HepG2 (cell line): ENCODE results near the gene AGBL3. TPM values are rescaled to one million over a fixed set of nuclear protein-coding genes. Genes with fewer than 3 reads are reported as not detected.

Experiments used
- ATAC-seq: fragments of 200-7000 bp; cut with Tn5 transposase; 3 replicates; pipeline ENCODE4 v1.9.1; 2020; ENCODE audit warnings: mild to moderate bottlenecking, moderate library complexity
- BruUV-seq: library from RNA; stranded (reverse); fragments of 400-500 nt; replicated peaks from 2 replicates; lab custom pipeline; 2021; lab: Mats Ljungman, UMichigan
- CTCF ChIA-PET: fragments of 300-600 bp; formaldehyde crosslinking; extraction: SDS; loops from one replicate; lab custom pipeline; 2021; ENCODE audit warnings: low total read pairs, inconsistent platforms, low intra/inter-chr PET ratio; lab: Yijun Ruan, JAX
- POLR2A ChIA-PET: fragments of 350-600 bp; sonication (Branson Sonifier 250); formaldehyde crosslinking; loops from one replicate; lab custom pipeline; 2020; ENCODE audit warnings: antibody characterized with exemption, inconsistent platforms; lab: Yijun Ruan, JAX
- DNase-seq: peaks from one replicate; pipeline ENCODE4 v3.0.0-alpha.2; 2015; ENCODE audit warnings: low spot score
- FAIRE-seq: peaks from 3 replicates; lab custom pipeline; 2011; peaks lifted over from hg19 to GRCh38; lab: Jason Lieb, UNC
- H2AFZ ChIP-seq: one replicate; pipeline ENCODE4 v1.6.1; 2011; ENCODE audit warnings: low read length, inconsistent platforms
- H3K27ac ChIP-seq: fragments of 300-600 bp; 3 replicates; pipeline ENCODE4 v1.8.0; 2011; ENCODE audit warnings: mixed run types, mild to moderate bottlenecking, mixed read lengths, low read length, inconsistent platforms; ENCODE audit not compliant: insufficient read depth; ENCODE audit errors: extremely low read length
- H3K27me3 ChIP-seq, 2 experiments: fragments of 200-600 bp in 1 of 2; 2 replicates in 1 of 2; 3 replicates in 1 of 2; pipeline versions ENCODE4 v1.6.0 to v1.8.0; 2011; ENCODE audit warnings: low read length in 2 of 2, mild to moderate bottlenecking in 2 of 2, moderate library complexity in 2 of 2, inconsistent platforms in 1 of 2; ENCODE audit not compliant: insufficient read depth in 2 of 2, control insufficient read depth in 1 of 2
- H3K36me3 ChIP-seq, 2 experiments: fragments of 200-600 bp in 1 of 2; replicated peaks in 1 of 2; 2 replicates in 1 of 2; 3 replicates in 1 of 2; pipeline versions ENCODE4 v1.5.1 to v1.8.0; 2011; ENCODE audit warnings: low read length in 2 of 2, inconsistent platforms in 1 of 2; ENCODE audit not compliant: insufficient read depth in 2 of 2, control insufficient read depth in 1 of 2
- H3K4me1 ChIP-seq: 2 replicates; pipeline ENCODE4 v1.5.1; 2012; ENCODE audit warnings: low read length, inconsistent platforms; ENCODE audit not compliant: insufficient read depth
- H3K4me2 ChIP-seq: 2 replicates; pipeline ENCODE4 v1.6.0; 2011; ENCODE audit warnings: low read depth, low read length, inconsistent platforms
- H3K4me3 ChIP-seq, 3 experiments: fragments of 200-600 bp in 1 of 3; sonication (generic), shearing (Covaris generic) in 1 of 3; replicated peaks in 1 of 3; 2 replicates each; pipeline ENCODE4 v1.5.1; 2011 to 2016; ENCODE audit warnings: low read length in 3 of 3, inconsistent platforms in 2 of 3, low read depth in 2 of 3, mild to moderate bottlenecking in 2 of 3, control low read depth in 1 of 3, mixed read lengths in 1 of 3; ENCODE audit not compliant: insufficient read depth in 1 of 3
- H3K79me2 ChIP-seq: one replicate; pipeline ENCODE4 v1.6.1; 2011; ENCODE audit warnings: low read length, inconsistent platforms; ENCODE audit not compliant: insufficient read depth
- H3K9ac ChIP-seq: 2 replicates; pipeline ENCODE4 v1.6.0; 2011; ENCODE audit warnings: mild to moderate bottlenecking, low read depth, low read length, inconsistent platforms; ENCODE audit not compliant: insufficient read depth
- H3K9me3 ChIP-seq: 2 replicates; pipeline ENCODE4 v1.5.1; 2012; ENCODE audit warnings: mild to moderate bottlenecking, low read length
- H4K20me1 ChIP-seq: 2 replicates; pipeline ENCODE4 v1.6.0; 2011; ENCODE audit warnings: inconsistent platforms, mild to moderate bottlenecking, low read length, moderate library complexity; ENCODE audit not compliant: insufficient read depth
- POLR2A ChIP-seq, 2 experiments: IDR thresholded peaks; 2 replicates each; pipeline ENCODE4 v1.6.1; 2011; ENCODE audit warnings: low read depth in 2 of 2, low read length in 2 of 2, mild to moderate bottlenecking in 1 of 2, moderate library complexity in 1 of 2; ENCODE audit not compliant: insufficient read depth in 1 of 2
- POLR2G ChIP-seq: fragments of 200-400 bp; formaldehyde crosslinking; IDR thresholded peaks from 2 replicates; pipeline ENCODE4 v1.6.1; 2018; ENCODE audit warnings: mild to moderate bottlenecking, low read depth, low read length, moderate library complexity
- ZC3H13 ChIP-seq: sonication (generic); formaldehyde crosslinking; IDR thresholded peaks from 2 replicates; pipeline ENCODE4 v1.8.1; 2023; ENCODE audit warnings: mild to moderate bottlenecking, missing genetic modification reagents, moderate library complexity
- ZFX ChIP-seq: sonication (generic); formaldehyde crosslinking; IDR thresholded peaks from 2 replicates; pipeline ENCODE4 v1.4.0; 2020; ENCODE audit warnings: mild to moderate bottlenecking, low read depth, missing genetic modification reagents, moderate library complexity
- ZNF12 ChIP-seq: sonication (generic); formaldehyde crosslinking; IDR thresholded peaks from 2 replicates; pipeline ENCODE4 v1.5.0; 2020; ENCODE audit warnings: missing genetic modification reagents
- ZNF530 ChIP-seq: sonication (generic); formaldehyde crosslinking; IDR thresholded peaks from 2 replicates; pipeline ENCODE4 v1.5.0; 2020; ENCODE audit warnings: low read depth, mild to moderate bottlenecking, missing genetic modification reagents
- ZNF558 ChIP-seq: sonication (generic); formaldehyde crosslinking; IDR thresholded peaks from 2 replicates; pipeline ENCODE4 v1.9.0; 2022; ENCODE audit warnings: mild to moderate bottlenecking, missing genetic modification reagents, borderline replicate concordance
- ZZZ3 ChIP-seq: sonication (generic); formaldehyde crosslinking; IDR thresholded peaks from 2 replicates; pipeline ENCODE4 v1.4.0; 2020; ENCODE audit warnings: missing genetic modification reagents, mild to moderate bottlenecking, borderline replicate concordance
- WGBS: methylation state at CpG from one replicate; pipeline ENCODE4 v1.1.6; 2017; ENCODE audit warnings: low lambda C conversion rate; 5-methylcytosine and 5-hydroxymethylcytosine counted together
- in situ Hi-C: cut with HindIII; loops from 2 replicates; pipeline ENCODE4 v1.10.0; 2017; ENCODE audit warnings: low pct_unique_long_range_greater_than_20kb; ENCODE audit not compliant: extremely low pct_ligation_motif_present
- intact Hi-C: fragments of 100-400 bp; cut with micrococcal nuclease; formaldehyde crosslinking; loops from one replicate; pipeline ENCODE4 v1.10.0; 2022; ENCODE audit not compliant: unreplicated experiment
- polyA plus RNA-seq, 8 experiments: library from polyadenylated mRNA; depleted of rRNA in 3 of 8; stranded (reverse) in 7 of 8; unstranded in 1 of 8; fragments of >200 nt; fragmentation: Illumina TruSeq in 4 of 8; extraction: Trizol in 4 of 8; gene quantifications; 2 replicates each; pipeline versions ENCODE4 v1.2.1 to v1.2.3, GENCODE V29; 2011 to 2016; ENCODE audit warnings: low read depth in 4 of 8, missing spikeins in 1 of 8, mixed read lengths in 1 of 8; ENCODE audit not compliant: insufficient read depth in 1 of 8
- total RNA-seq, 5 experiments: library from RNA; depleted of rRNA; stranded (reverse); fragments of >200 nt; fragmentation: Illumina TruSeq; extraction: Trizol; gene quantifications; 2 replicates each; pipeline ENCODE4 v1.2.3, GENCODE V29; 2016; ENCODE audit warnings: low read depth in 1 of 5
- TF ChIP-seq, protein P1 (sequence below), 2 experiments: IDR thresholded peaks; 2 replicates each; pipeline ENCODE4 v1.6.1; 2011 to 2012; ENCODE audit warnings: low read length in 2 of 2, borderline replicate concordance in 1 of 2, low read depth in 1 of 2, mild to moderate bottlenecking in 1 of 2, moderate library complexity in 1 of 2

The AGBL3 gene
- total and polyA plus RNA-seq, 2 of the 13 experiments (the other 11 are each of a cell fraction or from before 2014, with no cell fraction given): 2.2 to 7.2 TPM

DNA sequence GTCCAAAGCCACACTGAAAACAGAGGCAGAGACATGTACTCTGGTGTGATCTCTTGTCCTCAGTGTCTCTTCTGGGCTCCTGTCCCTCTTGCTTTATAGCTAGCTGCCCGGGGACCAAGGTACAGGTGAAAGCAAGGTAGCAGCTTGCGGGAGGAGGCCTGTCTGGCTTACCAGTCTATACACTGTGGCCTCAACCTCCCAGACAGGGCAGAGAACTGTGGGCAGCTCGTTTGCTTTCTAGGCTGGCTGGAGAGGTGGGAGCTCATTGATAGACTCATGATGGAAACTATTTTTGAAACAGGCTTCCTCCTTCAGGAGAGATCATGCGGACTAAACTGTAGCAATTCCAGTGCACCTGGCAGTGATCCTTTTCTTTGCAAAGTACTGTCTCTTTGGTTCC, 179.6 kb downstream of the AGBL3 start:
- Histone ChIP-seq H3K27ac (peak overlapping the region; percentile 7), H3K4me2 (no peak overlapping the region), H3K9ac (no peak overlapping the region), H3K9me3 (peaks cover 11% of the 10 kb centered on the region), H3K4me3 (no peak overlapping the region), H2AFZ (no peak overlapping the region), H3K4me1 (peaks cover 43% of the 10 kb centered on the region), H3K27me3 (no peaks in the 10 kb centered on the region; a peak in 1 of 5 replicates), H3K36me3 (peaks cover 6 to 50% of the 10 kb centered on the region in 2 experiments; a peak in 4 of 5 replicates), H3K79me2 (peaks cover 35% of the 10 kb centered on the region), H4K20me1 (peaks cover 15% of the 10 kb centered on the region; the same call in 1 of the 2 replicates)
- ChIA-PET CTCF (no interaction called here), POLR2A (interaction anchor here (1.4 to 3.2 kb wide), 3 partner anchors 18 to 173 kb away, joined by 3 to 19 read pairs (median 9); partner anchors contain the start of gene TMEM140)
- TF ChIP-seq ZNF12 (CRISPR knock-in tag) (no peak), ZNF530 (CRISPR knock-in tag) (no peak), POLR2A (IDR thresholded peaks at IDR 0.05; ENCODE audit: insufficient read depth in 1 of 2, low read depth in 2 of 2, low read length in 2 of 2) (peak; percentile 25 to 38; a peak in 2 of 4 replicates), ZFX (CRISPR knock-in tag) (peak; percentile 39; the same call in 1 of the 2 replicates), POLR2G (peak; percentile 28; the same call in 1 of the 2 replicates), ZZZ3 (CRISPR knock-in tag) (0 out of 2 replicates have a peak, but pooled peaks have one; percentile 28), ZC3H13 (CRISPR knock-in tag) (peak; percentile 98), ZNF558 (CRISPR knock-in tag) (0 out of 2 replicates have a peak, but pooled peaks have one; percentile 26)
- TF ChIP-seq, protein P1, sequence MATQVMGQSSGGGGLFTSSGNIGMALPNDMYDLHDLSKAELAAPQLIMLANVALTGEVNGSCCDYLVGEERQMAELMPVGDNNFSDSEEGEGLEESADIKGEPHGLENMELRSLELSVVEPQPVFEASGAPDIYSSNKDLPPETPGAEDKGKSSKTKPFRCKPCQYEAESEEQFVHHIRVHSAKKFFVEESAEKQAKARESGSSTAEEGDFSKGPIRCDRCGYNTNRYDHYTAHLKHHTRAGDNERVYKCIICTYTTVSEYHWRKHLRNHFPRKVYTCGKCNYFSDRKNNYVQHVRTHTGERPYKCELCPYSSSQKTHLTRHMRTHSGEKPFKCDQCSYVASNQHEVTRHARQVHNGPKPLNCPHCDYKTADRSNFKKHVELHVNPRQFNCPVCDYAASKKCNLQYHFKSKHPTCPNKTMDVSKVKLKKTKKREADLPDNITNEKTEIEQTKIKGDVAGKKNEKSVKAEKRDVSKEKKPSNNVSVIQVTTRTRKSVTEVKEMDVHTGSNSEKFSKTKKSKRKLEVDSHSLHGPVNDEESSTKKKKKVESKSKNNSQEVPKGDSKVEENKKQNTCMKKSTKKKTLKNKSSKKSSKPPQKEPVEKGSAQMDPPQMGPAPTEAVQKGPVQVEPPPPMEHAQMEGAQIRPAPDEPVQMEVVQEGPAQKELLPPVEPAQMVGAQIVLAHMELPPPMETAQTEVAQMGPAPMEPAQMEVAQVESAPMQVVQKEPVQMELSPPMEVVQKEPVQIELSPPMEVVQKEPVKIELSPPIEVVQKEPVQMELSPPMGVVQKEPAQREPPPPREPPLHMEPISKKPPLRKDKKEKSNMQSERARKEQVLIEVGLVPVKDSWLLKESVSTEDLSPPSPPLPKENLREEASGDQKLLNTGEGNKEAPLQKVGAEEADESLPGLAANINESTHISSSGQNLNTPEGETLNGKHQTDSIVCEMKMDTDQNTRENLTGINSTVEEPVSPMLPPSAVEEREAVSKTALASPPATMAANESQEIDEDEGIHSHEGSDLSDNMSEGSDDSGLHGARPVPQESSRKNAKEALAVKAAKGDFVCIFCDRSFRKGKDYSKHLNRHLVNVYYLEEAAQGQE (IDR thresholded peaks at IDR 0.05; ENCODE audit: borderline replicate concordance in 1 of 2, low read depth in 1 of 2, low read length in 2 of 2): no peak
- no peak for DNase-seq
- no peak for ATAC-seq
- intact Hi-C loops (no loop called here), in situ Hi-C loops (loop anchor here (5.0 kb wide), 1 partner anchor 174 kb away; no protein-coding TSS in a partner anchor)
- FAIRE-seq: no peak
- WGBS: 100% methylated on average over 1 of the region's 4 CpGs
- no TSS peak for BruUV-seq
